SJSA1 (cell line): ENCODE data around the gene UBE2C. TPM values are rescaled to one million over a fixed set of nuclear protein-coding genes. Genes with fewer than 3 reads are reported as not detected.

Experiments used
- DNase-seq, 2 experiments: peaks; one replicate each; pipeline ENCODE4 v3.0.0-alpha.2; 2015 to 2020; ENCODE audit warnings: low spot score in 2 of 2, low read depth in 1 of 2
- H3K27ac ChIP-seq: fragments of 250-450 bp; sonication (Bioruptor Pico); 2 replicates; pipeline ENCODE4 v1.5.1; 2020; ENCODE audit warnings: mild to moderate bottlenecking, moderate library complexity
- H3K27me3 ChIP-seq: fragments of 250-450 bp; sonication (Bioruptor Pico); replicated peaks from 2 replicates; pipeline ENCODE4 v1.5.1; 2020; ENCODE audit warnings: mild to moderate bottlenecking, moderate library complexity
- H3K36me3 ChIP-seq: fragments of 250-450 bp; sonication (Bioruptor Pico); 2 replicates; pipeline ENCODE4 v1.5.1; 2020; ENCODE audit warnings: mild to moderate bottlenecking
- H3K4me1 ChIP-seq: fragments of 250-450 bp; sonication (Bioruptor Pico); replicated peaks from 2 replicates; pipeline ENCODE4 v1.6.1; 2021; ENCODE audit warnings: mild to moderate bottlenecking
- H3K4me3 ChIP-seq: fragments of 250-450 bp; sonication (Bioruptor Pico); 2 replicates; pipeline ENCODE4 v1.5.1; 2020; ENCODE audit warnings: mild to moderate bottlenecking
- H3K9me3 ChIP-seq: fragments of 250-450 bp; sonication (Bioruptor Pico); replicated peaks from 2 replicates; pipeline ENCODE4 v1.5.1; 2020; ENCODE audit warnings: mild to moderate bottlenecking
- total RNA-seq: library from RNA; depleted of rRNA; stranded (reverse); fragments of >200 nt; shearing (Covaris generic); gene quantifications from 2 replicates; pipeline ENCODE4 v1.2.3, GENCODE V29; 2014; rRNA removed

UBE2C gene
- total RNA-seq, 1 experiment from 2014 or later, result 249 TPM

DNA sequence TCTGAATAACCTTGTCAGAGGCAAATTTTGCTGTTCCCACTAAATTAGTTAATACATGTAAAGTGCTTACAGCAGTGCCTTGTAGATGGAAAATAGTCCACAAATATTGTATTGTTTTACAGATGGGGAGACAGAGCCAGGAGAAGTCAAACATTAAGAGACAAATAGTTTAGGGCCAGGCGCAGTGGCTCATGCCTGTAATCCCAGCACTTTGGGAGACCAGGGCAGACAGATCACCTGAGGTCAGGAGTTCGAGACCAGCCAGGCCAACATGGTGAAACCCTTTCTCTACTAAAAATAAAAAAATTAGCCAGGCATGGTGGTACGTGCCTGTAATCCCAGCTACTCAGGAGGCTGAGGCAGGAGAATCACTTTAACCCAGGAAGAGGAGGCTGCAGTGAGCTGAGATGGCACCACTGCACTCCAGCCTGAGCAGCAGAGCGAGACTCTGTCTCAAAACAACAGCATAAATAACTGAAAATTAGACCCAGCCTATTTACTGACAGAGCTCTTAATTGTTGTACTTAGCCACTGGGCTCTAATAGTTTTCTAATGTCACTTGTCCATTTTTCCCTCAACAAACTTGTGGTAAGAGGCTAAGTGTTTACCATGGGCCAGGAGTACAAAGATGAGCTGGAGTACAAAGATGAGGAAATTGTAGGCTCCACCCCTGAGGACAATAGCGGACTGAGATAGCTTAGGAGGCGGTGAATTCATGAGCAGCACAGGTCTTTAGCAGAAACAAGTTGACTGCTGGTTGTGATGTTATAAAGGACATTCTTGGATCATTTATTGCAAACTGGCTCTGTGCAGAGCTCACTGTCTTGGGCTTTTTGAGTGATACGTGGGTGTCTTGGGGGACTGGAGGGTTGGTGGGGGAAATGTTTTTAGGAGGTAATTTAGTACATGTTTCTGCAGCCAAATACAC lies 51.4 kb downstream of the UBE2C start:
- no peak for DNase-seq
- no peaks in the 10 kb centered on the region for H3K27me3 ChIP-seq
- no peaks in the 10 kb centered on the region for H3K9me3 ChIP-seq
- no peak overlapping the region for H3K27ac ChIP-seq
- H3K36me3 ChIP-seq, result no peaks in the 10 kb centered on the region
- no peak overlapping the region for H3K4me3 ChIP-seq
- peaks cover 12% of the 10 kb centered on the region for H3K4me1 ChIP-seq

DNA sequence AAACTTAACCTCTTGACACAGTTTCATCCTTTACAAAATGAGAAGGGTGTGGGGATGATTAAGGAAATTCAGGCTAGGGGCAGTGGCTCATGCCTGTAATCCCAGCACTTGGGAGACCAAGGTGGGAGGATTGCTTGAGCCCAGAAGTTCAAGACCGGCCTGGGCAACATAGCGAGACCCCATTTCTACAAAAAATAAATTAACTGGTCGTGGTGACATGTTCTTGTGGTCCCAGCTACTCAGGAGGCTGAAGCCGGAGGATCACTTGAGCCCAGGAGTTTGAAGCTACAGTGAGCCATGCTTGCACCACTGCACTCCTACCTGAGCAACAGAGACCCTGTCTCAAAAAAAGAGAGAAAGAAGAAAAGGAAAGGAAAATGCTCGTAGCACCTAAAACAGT lies 54.0 kb downstream of the UBE2C start:
- H3K4me3 ChIP-seq, result no peak overlapping the region
- no peaks in the 10 kb centered on the region for H3K9me3 ChIP-seq
- H3K4me1 ChIP-seq, result peaks cover 12% of the 10 kb centered on the region
- H3K27me3 ChIP-seq, result no peaks in the 10 kb centered on the region
- DNase-seq, result no peak
- H3K27ac ChIP-seq, result no peak overlapping the region
- no peaks in the 10 kb centered on the region for H3K36me3 ChIP-seq

Other genes starting within 250 kb of the UBE2C start
- not detected in 2 replicates for gene WFDC8, start 233.4 kb upstream of the UBE2C start, total RNA-seq
- not detected in 2 replicates for gene WFDC10A, start 182.9 kb upstream of the UBE2C start, total RNA-seq
- not detected in 2 replicates for gene WFDC9, start 181.4 kb upstream of the UBE2C start, total RNA-seq
- gene WFDC11, start 142.4 kb upstream of the UBE2C start, total RNA-seq, result not detected in 2 replicates
- not detected in 2 replicates for gene WFDC13, start 110.6 kb upstream of the UBE2C start, total RNA-seq
- gene WFDC10B, start 107.6 kb upstream of the UBE2C start, total RNA-seq, result not detected in 2 replicates
- not detected in 2 replicates for gene SPINT4, start 90.3 kb upstream of the UBE2C start, total RNA-seq
- not detected in 2 replicates for gene WFDC3, start 20.8 kb upstream of the UBE2C start, total RNA-seq
- 11.1 and 19.2 TPM in 2 replicates for gene DNTTIP1, start 20.7 kb upstream of the UBE2C start, total RNA-seq
- gene TNNC2, start 14.7 kb downstream of the UBE2C start, total RNA-seq, result not detected in 2 replicates
- 19.7 and 55.0 TPM in 2 replicates for gene SNX21, start 21.2 kb downstream of the UBE2C start, total RNA-seq
- gene ACOT8, start 44.7 kb downstream of the UBE2C start, total RNA-seq, result 41.8 and 56.3 TPM in 2 replicates
- 3.6 and 4.9 TPM in 2 replicates for gene ZSWIM3, start 45.0 kb downstream of the UBE2C start, total RNA-seq
- gene ZSWIM1, start 68.6 kb downstream of the UBE2C start, total RNA-seq, result 3.9 and 11.7 TPM in 2 replicates
- gene SPATA25, start 75.0 kb downstream of the UBE2C start, total RNA-seq, result 0.89 TPM in 1 of 2 replicates, not detected in the other
- 1.9 and 2.7 TPM in 2 replicates for gene NEURL2, start 78.6 kb downstream of the UBE2C start, total RNA-seq
- 50.2 and 76.8 TPM in 2 replicates for gene CTSA, start 78.7 kb downstream of the UBE2C start, total RNA-seq
- 4.2 and 6.6 TPM in 2 replicates for gene PLTP, start 99.5 kb downstream of the UBE2C start, total RNA-seq
- 5.2 and 9.6 TPM in 2 replicates for gene PCIF1, start 122.0 kb downstream of the UBE2C start, total RNA-seq
- 8.1 and 12.2 TPM in 2 replicates for gene ZNF335, start 159.6 kb downstream of the UBE2C start, total RNA-seq
- gene MMP9, start 196.3 kb downstream of the UBE2C start, total RNA-seq, result not detected in 2 replicates
- not detected in 2 replicates for gene SLC12A5, start 216.6 kb downstream of the UBE2C start, total RNA-seq